ENCODE measurements around the gene INSIG1. TPM values are rescaled to one million over a fixed set of nuclear protein-coding genes. Genes with fewer than 3 reads are reported as not detected.

INSIG1 gene
- total and polyA plus RNA-seq, 2 of the 4 experiments (the other 2 are of a cell fraction) = 19.0 to 26.0 TPM

- Histone ChIP-seq H3K27ac (ENCODE audit: insufficient read depth, low read length) (no peak overlapping the region), H3K23ac (ENCODE audit: low read depth, low read length) (no peak overlapping the region), H2AK5ac (ENCODE audit: low read depth, low read length) (no peak overlapping the region), H3K14ac (replicated peaks; ENCODE audit: low read depth, low read length) (no peak overlapping the region), H3K36me3 (ENCODE audit: control insufficient read depth, insufficient read depth, low read length) (no peaks in the 10 kb centered on the region), H4K91ac (ENCODE audit: insufficient read depth, low read depth, low read length) (no peak overlapping the region), H2BK5ac (ENCODE audit: low read depth, low read length, poor library complexity, severe bottlenecking) (no peak overlapping the region), H3K9ac (ENCODE audit: low read depth, low read length) (no peak overlapping the region), H3K4me3 (ENCODE audit: insufficient read depth, low read depth, low read length) (no peak overlapping the region), H3K79me1 (ENCODE audit: low read depth in 1 of 2, low read length in 2 of 2) (no peaks in the 10 kb centered on the region), H3K18ac (ENCODE audit: low read depth, low read length) (no peak overlapping the region), H2BK15ac (ENCODE audit: low read depth, low read length) (no peak overlapping the region), H2AK9ac (replicated peaks; ENCODE audit: low read depth, low read length, poor library complexity) (no peak overlapping the region), H4K8ac (ENCODE audit: low read depth in 2 of 2, low read length in 2 of 2) (no peak overlapping the region), H2BK120ac (ENCODE audit: low read depth, low read length) (no peak overlapping the region), H3K4ac (ENCODE audit: low read depth, low read length) (no peak overlapping the region), H3K4me2 (ENCODE audit: low read depth, low read length) (no peak overlapping the region), H3K27me3 (ENCODE audit: control insufficient read depth, insufficient read depth, low read length) (peaks cover 17% of the 10 kb centered on the region), H2AFZ (replicated peaks; ENCODE audit: low read length, poor library complexity) (no peak overlapping the region), H2BK20ac (ENCODE audit: low read depth, low read length) (no peak overlapping the region), H4K5ac (ENCODE audit: low read depth, low read length) (no peak overlapping the region), H3K9me1 (ENCODE audit: insufficient read depth, low read length) (no peaks in the 10 kb centered on the region), H3K9me3 (ENCODE audit: control insufficient read depth, insufficient read depth, low read length) (no peaks in the 10 kb centered on the region), H4K20me1 (ENCODE audit: insufficient read depth, low read length) (no peaks in the 10 kb centered on the region), H3K56ac (ENCODE audit: extremely low read depth, insufficient read depth, low read length) (no peak overlapping the region), H3K4me1 (ENCODE audit: control insufficient read depth, insufficient read depth, low read length) (no peaks in the 10 kb centered on the region)
- BruUV-seq (replicated peaks) = no TSS peak
- POLR2A ChIA-PET (ENCODE audit: unreplicated experiment) = no interaction called here
- ATAC-seq (ENCODE audit: low read depth) (no peak), DNase-seq (no peak)
- TF ChIP-seq RAD21 (IDR thresholded peaks at IDR 0.05; ENCODE audit: low read length) = no peak
- TF ChIP-seq CEBPB (IDR thresholded peaks at IDR 0.05; ENCODE audit: low read depth, low read length) = no peak
- no peak for TF ChIP-seq MAFK (IDR thresholded peaks at IDR 0.05; ENCODE audit: low read depth, low read length)
- no peak for TF ChIP-seq MXI1 (IDR thresholded peaks at IDR 0.05; ENCODE audit: borderline replicate concordance, low read depth, low read length)
- no peak for TF ChIP-seq RCOR1 (IDR thresholded peaks at IDR 0.05; ENCODE audit: insufficient replicate concordance, low read length)
- no peak for TF ChIP-seq CTCF (conservative IDR thresholded peaks at IDR 0.05; ENCODE audit: low read depth, low read length)
- TF ChIP-seq BHLHE40 (IDR thresholded peaks at IDR 0.05; ENCODE audit: low read depth, low read length) = no peak
- TF ChIP-seq FOS (IDR thresholded peaks at IDR 0.05; ENCODE audit: low read depth, low read length) = no peak
- TF ChIP-seq POLR2A (IDR thresholded peaks at IDR 0.05; ENCODE audit: low read depth, low read length) = no peak
- no peak for TF ChIP-seq USF2 (IDR thresholded peaks at IDR 0.05; ENCODE audit: low read depth, low read length)
- TF ChIP-seq NFE2L2 (IDR thresholded peaks at IDR 0.05; ENCODE audit: low read depth, low read length) = no peak
- no peak for TF ChIP-seq RFX5 (IDR thresholded peaks at IDR 0.05; ENCODE audit: low read depth, low read length)
- no peak for TF ChIP-seq CHD1 (IDR thresholded peaks at IDR 0.05; ENCODE audit: low read depth, low read length)
- no peak for TF ChIP-seq ELK1 (IDR thresholded peaks at IDR 0.05; ENCODE audit: borderline replicate concordance, low read depth, low read length)
- TF ChIP-seq MAZ (IDR thresholded peaks at IDR 0.05; ENCODE audit: borderline replicate concordance, low read depth, low read length) = no peak
- TF ChIP-seq SMC3 (IDR thresholded peaks at IDR 0.05; ENCODE audit: low read depth, low read length) = no peak
- in situ Hi-C loops (cut with MboI; ENCODE audit: low sequenced_read_pairs) (no loop called here), intact Hi-C loops (cut with micrococcal nuclease) (no loop called here), dilution Hi-C loops (cut with HindIII; ENCODE audit: low sequenced_read_pairs, unreplicated experiment) (no loop called here)
- CTCF ChIA-PET = no interaction called here
- 60% methylated on average over 2 of the region's 12 CpGs; no CpG with 5 or more reads in 1 of the 2 experiments for WGBS, 2 experiments (ENCODE audit: extremely low coverage in 2 of 2, insufficient read length in 1 of 2)
Measured at GRCh38 chr7:155276800-155277375, 20.8 kb upstream of the INSIG1 start.

Measured in IMR-90 (cell line).